Panc1 (cell line): Measurements from ENCODE around the gene FDXR. TPM values are rescaled to one million over a fixed set of nuclear protein-coding genes. Genes with fewer than 3 reads are reported as not detected.

Experiments
- ATAC-seq: fragments of 200-7000 bp; cut with Tn5 transposase; 2 replicates; pipeline ENCODE4 v1.9.1; 2020; ENCODE audit warnings: mild to moderate bottlenecking, moderate library complexity
- BruUV-seq: library from RNA; stranded (reverse); fragments of 400-500 nt; replicated peaks from 2 replicates; lab custom pipeline; 2021; lab: Mats Ljungman, UMichigan
- CTCF ChIA-PET: fragments of 300-600 bp; sonication (Branson Sonifier 250); formaldehyde crosslinking; loops from one replicate; lab custom pipeline; 2022; ENCODE audit warnings: antibody characterized with exemption; lab: Charles Lee
- POLR2A ChIA-PET: fragments of 300-600 bp; sonication (Branson Sonifier 250); formaldehyde crosslinking; loops from one replicate; lab custom pipeline; 2022; ENCODE audit warnings: antibody characterized with exemption; lab: Charles Lee
- DNase-seq: peaks from one replicate; pipeline ENCODE4 v3.0.0-alpha.2; 2010; ENCODE audit warnings: low read depth, low spot score
- H3K27ac ChIP-seq: 2 replicates; pipeline ENCODE4 v1.5.1; 2011; ENCODE audit warnings: mild to moderate bottlenecking, low read length, inconsistent platforms
- H3K27me3 ChIP-seq: fragments of 200-500 bp; sonication (Bioruptor generic); 2 replicates; pipeline ENCODE4 v1.6.0; 2014; ENCODE audit warnings: low read length, inconsistent platforms; ENCODE audit not compliant: control insufficient read depth, insufficient read depth
- H3K36me3 ChIP-seq: fragments of 200-500 bp; sonication (Bioruptor generic); 2 replicates; pipeline ENCODE4 v1.5.1; 2014; ENCODE audit warnings: inconsistent platforms, mild to moderate bottlenecking, low read length, moderate library complexity; ENCODE audit not compliant: control insufficient read depth, insufficient read depth
- H3K4me1 ChIP-seq: 2 replicates; pipeline ENCODE4 v1.5.1; 2011; ENCODE audit warnings: inconsistent platforms, mild to moderate bottlenecking, low read length, moderate library complexity; ENCODE audit not compliant: control insufficient read depth, insufficient read depth
- H3K4me3 ChIP-seq, 2 experiments: 2 replicates each; pipeline ENCODE4 v1.5.1; 2011 to 2012; ENCODE audit warnings: low read depth in 2 of 2, low read length in 2 of 2, mild to moderate bottlenecking in 2 of 2, inconsistent platforms in 1 of 2, moderate library complexity in 1 of 2
- H3K9me3 ChIP-seq: fragments of 200-500 bp; sonication (Bioruptor generic); 2 replicates; pipeline ENCODE4 v1.5.1; 2014; ENCODE audit warnings: low read depth, mild to moderate bottlenecking, inconsistent platforms, low read length, moderate library complexity; ENCODE audit not compliant: control insufficient read depth, insufficient read depth
- CTCF ChIP-seq: fragments of 450-650 bp; IDR thresholded peaks from 2 replicates; pipeline ENCODE4 v1.5.1; 2017; ENCODE audit warnings: mild to moderate bottlenecking
- POLR2AphosphoS5 ChIP-seq: IDR thresholded peaks from 2 replicates; pipeline ENCODE4 v1.6.1; 2012; ENCODE audit warnings: mild to moderate bottlenecking, low read depth, low read length, moderate library complexity
- SIN3A ChIP-seq: IDR thresholded peaks from 2 replicates; pipeline ENCODE4 v1.6.1; 2012; ENCODE audit warnings: low read depth, mild to moderate bottlenecking, low read length, moderate library complexity, borderline replicate concordance; ENCODE audit not compliant: insufficient read depth
- TCF7L2 ChIP-seq: IDR thresholded peaks from 2 replicates; pipeline ENCODE4 v1.6.1; 2011; ENCODE audit warnings: mild to moderate bottlenecking, low read depth, low read length, inconsistent platforms
- in situ Hi-C: cut with HindIII; loops from 2 replicates; pipeline ENCODE4 v1.10.0; 2016; ENCODE audit warnings: low sequenced_read_pairs, low pct_unique_long_range_greater_than_20kb
- intact Hi-C: fragments of 100-400 bp; cut with micrococcal nuclease; formaldehyde crosslinking; loops from one replicate; pipeline ENCODE4 v1.10.0; 2022; ENCODE audit not compliant: unreplicated experiment
- total RNA-seq: library from RNA; stranded (reverse); gene quantifications from one replicate; pipeline ENCODE4 v1.2.1, GENCODE V29; 2021; ENCODE audit not compliant: unreplicated experiment
- TF ChIP-seq, protein P1 (sequence below), 2 experiments: IDR thresholded peaks; 2 replicates each; pipeline ENCODE4 v1.6.1; 2011 to 2012; ENCODE audit warnings: low read depth in 2 of 2, control low read depth in 1 of 2, low read length in 1 of 2, mild to moderate bottlenecking in 1 of 2, moderate library complexity in 1 of 2; ENCODE audit not compliant: insufficient read depth in 1 of 2

The FDXR gene
- total RNA-seq, 1 experiment from 2014 or later = 21.8 TPM

- intact Hi-C loops (loop anchor here (5.0 kb wide), 1 partner anchor 118 kb away; no protein-coding TSS in a partner anchor), in situ Hi-C loops (no loop called here)
- Histone ChIP-seq H3K4me3 (peak overlapping the region in 1 of 2 experiments; percentile 24; a peak in 3 of 4 replicates), H3K4me1 (peaks cover 21% of the 10 kb centered on the region), H3K36me3 (0 out of 2 replicates have a peak, but pooled peaks cover 4% of the 10 kb centered on the region), H3K27me3 (peaks cover 21% of the 10 kb centered on the region), H3K9me3 (no peaks in the 10 kb centered on the region), H3K27ac (no peak overlapping the region)
- DNase-seq (no peak), ATAC-seq (peak; percentile 46)
- BruUV-seq = no TSS peak
- POLR2A ChIA-PET = no interaction called here
- CTCF ChIA-PET = interaction anchor here (0.8 to 2.3 kb wide), 4 partner anchors 13 to 103 kb away, joined by 4 to 11 read pairs (median 6); no protein-coding TSS in a partner anchor
- no peak for TF ChIP-seq TCF7L2
- TF ChIP-seq POLR2AphosphoS5 = no peak
- no peak for TF ChIP-seq CTCF
- no peak for TF ChIP-seq SIN3A
- TF ChIP-seq, protein P1, sequence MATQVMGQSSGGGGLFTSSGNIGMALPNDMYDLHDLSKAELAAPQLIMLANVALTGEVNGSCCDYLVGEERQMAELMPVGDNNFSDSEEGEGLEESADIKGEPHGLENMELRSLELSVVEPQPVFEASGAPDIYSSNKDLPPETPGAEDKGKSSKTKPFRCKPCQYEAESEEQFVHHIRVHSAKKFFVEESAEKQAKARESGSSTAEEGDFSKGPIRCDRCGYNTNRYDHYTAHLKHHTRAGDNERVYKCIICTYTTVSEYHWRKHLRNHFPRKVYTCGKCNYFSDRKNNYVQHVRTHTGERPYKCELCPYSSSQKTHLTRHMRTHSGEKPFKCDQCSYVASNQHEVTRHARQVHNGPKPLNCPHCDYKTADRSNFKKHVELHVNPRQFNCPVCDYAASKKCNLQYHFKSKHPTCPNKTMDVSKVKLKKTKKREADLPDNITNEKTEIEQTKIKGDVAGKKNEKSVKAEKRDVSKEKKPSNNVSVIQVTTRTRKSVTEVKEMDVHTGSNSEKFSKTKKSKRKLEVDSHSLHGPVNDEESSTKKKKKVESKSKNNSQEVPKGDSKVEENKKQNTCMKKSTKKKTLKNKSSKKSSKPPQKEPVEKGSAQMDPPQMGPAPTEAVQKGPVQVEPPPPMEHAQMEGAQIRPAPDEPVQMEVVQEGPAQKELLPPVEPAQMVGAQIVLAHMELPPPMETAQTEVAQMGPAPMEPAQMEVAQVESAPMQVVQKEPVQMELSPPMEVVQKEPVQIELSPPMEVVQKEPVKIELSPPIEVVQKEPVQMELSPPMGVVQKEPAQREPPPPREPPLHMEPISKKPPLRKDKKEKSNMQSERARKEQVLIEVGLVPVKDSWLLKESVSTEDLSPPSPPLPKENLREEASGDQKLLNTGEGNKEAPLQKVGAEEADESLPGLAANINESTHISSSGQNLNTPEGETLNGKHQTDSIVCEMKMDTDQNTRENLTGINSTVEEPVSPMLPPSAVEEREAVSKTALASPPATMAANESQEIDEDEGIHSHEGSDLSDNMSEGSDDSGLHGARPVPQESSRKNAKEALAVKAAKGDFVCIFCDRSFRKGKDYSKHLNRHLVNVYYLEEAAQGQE (IDR thresholded peaks at IDR 0.05; ENCODE audit: insufficient read depth in 1 of 2, low read depth in 2 of 2, low read length in 1 of 2) = no peak
Observed at GRCh38 chr17:74860229-74860871, 12.4 kb downstream of the FDXR start.

GRCh38 chr17:74859459-74860228, 13.2 kb downstream of the FDXR start, which contains the start of gene GRIN2C:
GRIN2C (minus strand) TSS chr17:74859885; CDS start chr17:74855092, 4,793 bp downstream.
- Histone ChIP-seq H3K4me1 (peaks cover 21% of the 10 kb centered on the region), H3K27me3 (peaks cover 23% of the 10 kb centered on the region), H3K27ac (no peak within 1 kb of the TSS), H3K4me3 (peak within 1 kb of the TSS; percentile 14 to 24), H3K9me3 (no peaks in the 10 kb centered on the region), H3K36me3 (0 out of 2 replicates have a peak, but pooled peaks cover 4% of the 10 kb centered on the region)
- DNase-seq (no peak), ATAC-seq (no peak)
- in situ Hi-C loops (no loop called here), intact Hi-C loops (loop anchor here (5.0 kb wide), 1 partner anchor 117 kb away; no protein-coding TSS in a partner anchor)
- ChIA-PET CTCF (interaction anchor here (0.8 to 2.3 kb wide), 3 partner anchors 12 to 20 kb away, joined by 4 to 11 read pairs (median 8); no protein-coding TSS in a partner anchor), POLR2A (no interaction called here)
- TF ChIP-seq POLR2AphosphoS5 (no peak), CTCF (peak; percentile 89), SIN3A (no peak)
- BruUV-seq = no TSS peak
